ENCODE data around the gene DOK7. TPM values are rescaled to one million over a fixed set of nuclear protein-coding genes. Genes with fewer than 3 reads are reported as not detected.
A peak's percentile ranks its signal among the peaks of the same experiment; 100 is the strongest.

DOK7 gene
- total RNA-seq, 1 experiment from 2014 or later = 5.3 TPM

DNA sequence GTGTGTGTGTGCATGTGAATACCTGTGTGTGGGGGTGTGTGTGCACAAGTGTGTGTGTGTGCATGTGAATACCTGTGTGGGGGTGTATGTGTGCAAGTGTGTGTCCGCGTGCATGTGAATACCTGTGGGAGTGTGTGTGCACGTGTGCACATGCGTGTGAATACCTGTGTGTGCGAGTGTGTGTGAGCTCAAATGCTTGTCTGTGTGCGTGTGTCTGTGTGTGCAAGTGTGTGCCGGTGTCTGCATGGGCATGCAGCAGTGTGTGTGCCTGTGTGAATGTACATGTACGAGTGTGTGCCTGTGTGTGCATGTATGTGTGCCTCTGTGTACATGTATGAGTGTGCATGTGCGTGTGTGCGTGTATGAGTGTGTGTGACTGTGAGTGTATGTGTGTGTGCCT, 5.0 kb downstream of the DOK7 start:
- Mint-ChIP-seq H3K4me1 (ENCODE audit: insufficient read depth, unreplicated experiment) (peaks cover 6% of the 10 kb centered on the region), H3K4me3 (ENCODE audit: unreplicated experiment) (no peak overlapping the region), H3K9me3 (ENCODE audit: unreplicated experiment) (no peaks in the 10 kb centered on the region), H3K36me3 (ENCODE audit: insufficient read depth, unreplicated experiment) (no peaks in the 10 kb centered on the region), H3K27ac (ENCODE audit: low read depth, unreplicated experiment) (no peak overlapping the region), H3K27me3 (ENCODE audit: insufficient read depth, unreplicated experiment) (no peaks in the 10 kb centered on the region)
- no TSS peak for BruUV-seq (replicated peaks)
- no peak for DNase-seq (ENCODE audit: unreplicated experiment)
- CTCF ChIA-PET = no interaction called here
- TF ChIP-seq, protein P1, sequence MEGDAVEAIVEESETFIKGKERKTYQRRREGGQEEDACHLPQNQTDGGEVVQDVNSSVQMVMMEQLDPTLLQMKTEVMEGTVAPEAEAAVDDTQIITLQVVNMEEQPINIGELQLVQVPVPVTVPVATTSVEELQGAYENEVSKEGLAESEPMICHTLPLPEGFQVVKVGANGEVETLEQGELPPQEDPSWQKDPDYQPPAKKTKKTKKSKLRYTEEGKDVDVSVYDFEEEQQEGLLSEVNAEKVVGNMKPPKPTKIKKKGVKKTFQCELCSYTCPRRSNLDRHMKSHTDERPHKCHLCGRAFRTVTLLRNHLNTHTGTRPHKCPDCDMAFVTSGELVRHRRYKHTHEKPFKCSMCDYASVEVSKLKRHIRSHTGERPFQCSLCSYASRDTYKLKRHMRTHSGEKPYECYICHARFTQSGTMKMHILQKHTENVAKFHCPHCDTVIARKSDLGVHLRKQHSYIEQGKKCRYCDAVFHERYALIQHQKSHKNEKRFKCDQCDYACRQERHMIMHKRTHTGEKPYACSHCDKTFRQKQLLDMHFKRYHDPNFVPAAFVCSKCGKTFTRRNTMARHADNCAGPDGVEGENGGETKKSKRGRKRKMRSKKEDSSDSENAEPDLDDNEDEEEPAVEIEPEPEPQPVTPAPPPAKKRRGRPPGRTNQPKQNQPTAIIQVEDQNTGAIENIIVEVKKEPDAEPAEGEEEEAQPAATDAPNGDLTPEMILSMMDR (IDR thresholded peaks at IDR 0.05; ENCODE audit: unreplicated experiment) = no peak
- POLR2A ChIA-PET = no interaction called here
- intact Hi-C loops (cut with micrococcal nuclease) = no loop called here

DNA sequence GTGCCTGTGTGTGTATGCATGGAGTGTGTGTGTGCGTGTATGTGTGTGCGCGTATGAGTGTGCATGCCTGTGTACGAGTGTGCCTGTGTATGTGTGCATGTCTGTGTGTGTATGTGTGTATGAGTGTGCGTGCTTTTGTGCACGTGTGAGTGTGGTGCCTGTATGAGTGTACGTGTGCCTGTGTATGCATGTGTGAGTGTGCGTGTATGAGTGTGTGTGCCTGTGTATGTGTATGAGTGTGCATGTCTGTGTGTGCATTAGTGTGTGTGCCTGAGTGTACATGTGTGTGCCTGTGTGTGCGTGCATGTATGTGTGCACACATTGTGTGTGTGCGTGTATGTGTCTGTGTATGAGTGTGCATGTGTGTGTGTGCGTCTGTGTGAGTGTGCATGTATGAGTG, 5.7 kb downstream of the DOK7 start:
- H3K9me3 Mint-ChIP-seq (ENCODE audit: unreplicated experiment) = no peaks in the 10 kb centered on the region
- H3K27ac Mint-ChIP-seq (ENCODE audit: low read depth, unreplicated experiment) = no peak overlapping the region
- intact Hi-C loops (cut with micrococcal nuclease) = no loop called here
- no peak for DNase-seq (ENCODE audit: unreplicated experiment)
- H3K36me3 Mint-ChIP-seq (ENCODE audit: insufficient read depth, unreplicated experiment) = no peaks in the 10 kb centered on the region
- peaks cover 6% of the 10 kb centered on the region for H3K4me1 Mint-ChIP-seq (ENCODE audit: insufficient read depth, unreplicated experiment)
- TF ChIP-seq, protein P1 (IDR thresholded peaks at IDR 0.05; ENCODE audit: unreplicated experiment) = no peak
- CTCF ChIA-PET = no interaction called here
- no peak overlapping the region for H3K4me3 Mint-ChIP-seq (ENCODE audit: unreplicated experiment)
- H3K27me3 Mint-ChIP-seq (ENCODE audit: insufficient read depth, unreplicated experiment) = no peaks in the 10 kb centered on the region
- POLR2A ChIA-PET = no interaction called here
- BruUV-seq (replicated peaks) = no TSS peak

DNA sequence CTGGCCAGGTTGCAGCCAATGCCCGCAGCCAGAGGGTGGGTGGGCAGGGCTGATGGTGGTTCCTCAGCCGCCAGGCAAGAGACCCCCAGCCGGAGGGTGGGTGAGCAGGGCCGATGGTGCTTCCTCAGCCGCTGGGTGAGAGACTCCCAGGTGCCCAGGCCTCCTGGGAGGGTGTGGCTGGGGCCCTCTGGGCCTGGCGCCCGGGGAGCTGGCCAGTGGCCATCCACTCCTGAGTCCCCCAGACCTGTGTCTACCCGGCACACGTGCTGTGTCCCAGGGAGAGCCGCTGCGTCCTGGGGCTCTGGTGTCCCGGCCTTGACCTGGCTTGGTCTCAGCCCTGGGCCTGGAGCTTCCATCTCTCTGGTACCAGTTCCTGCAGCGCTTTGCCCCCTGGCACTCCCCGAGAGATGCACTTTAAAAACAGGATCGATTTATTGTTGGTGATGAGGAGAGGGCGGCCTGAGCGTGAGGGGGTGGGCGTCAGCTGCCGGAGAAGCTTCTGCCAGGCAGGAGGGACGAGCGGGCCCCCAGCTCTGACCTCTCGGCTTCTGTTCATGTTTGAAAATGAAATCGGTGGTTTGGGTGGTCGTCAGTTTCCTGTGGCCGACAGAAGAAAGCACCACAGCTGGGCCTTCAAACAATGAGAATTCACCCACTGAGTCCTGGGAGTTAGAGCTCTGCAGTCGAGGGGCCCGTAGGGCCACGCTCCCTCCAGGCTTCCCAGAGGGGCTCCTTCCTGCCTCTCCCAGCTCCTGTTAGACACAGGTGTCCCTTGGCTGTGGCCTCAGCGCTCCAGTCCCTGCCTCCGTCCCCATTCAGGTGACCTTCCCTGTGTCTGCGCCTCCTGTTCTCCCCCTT, 6.5 kb downstream of the DOK7 start:
- Mint-ChIP-seq H3K9me3 (ENCODE audit: unreplicated experiment) (no peaks in the 10 kb centered on the region), H3K27me3 (ENCODE audit: insufficient read depth, unreplicated experiment) (no peaks in the 10 kb centered on the region), H3K36me3 (ENCODE audit: insufficient read depth, unreplicated experiment) (no peaks in the 10 kb centered on the region), H3K4me3 (ENCODE audit: unreplicated experiment) (no peak overlapping the region), H3K4me1 (ENCODE audit: insufficient read depth, unreplicated experiment) (peaks cover 6% of the 10 kb centered on the region), H3K27ac (ENCODE audit: low read depth, unreplicated experiment) (no peak overlapping the region)
- CTCF ChIA-PET = interaction anchor here (0.6 to 3.7 kb wide), 2 partner anchors 11 to 1459 kb away, joined by 3 to 26 read pairs; no protein-coding TSS in a partner anchor
- POLR2A ChIA-PET = interaction anchor here (1.0 kb wide), 1 partner anchor 8 kb away, joined by 4 read pairs; no protein-coding TSS in a partner anchor
- intact Hi-C loops (cut with micrococcal nuclease) = no loop called here
- DNase-seq (ENCODE audit: unreplicated experiment) = no peak
- no TSS peak for BruUV-seq (replicated peaks)
- TF ChIP-seq, protein P1 (IDR thresholded peaks at IDR 0.05; ENCODE audit: unreplicated experiment) = no peak

- H3K36me3 Mint-ChIP-seq (ENCODE audit: insufficient read depth, unreplicated experiment) = no peaks in the 10 kb centered on the region
- CTCF ChIA-PET = interaction anchor here (0.8 to 3.7 kb wide), 2 partner anchors 10 to 124 kb away, joined by 5 to 26 read pairs; no protein-coding TSS in a partner anchor
- H3K27ac Mint-ChIP-seq (ENCODE audit: low read depth, unreplicated experiment) = no peak overlapping the region
- POLR2A ChIA-PET = interaction anchor here (0.9 to 1.0 kb wide), 2 partner anchors 9 to 10 kb away, joined by 4 read pairs; no protein-coding TSS in a partner anchor
- H3K27me3 Mint-ChIP-seq (ENCODE audit: insufficient read depth, unreplicated experiment) = no peaks in the 10 kb centered on the region
- no TSS peak for BruUV-seq (replicated peaks)
- intact Hi-C loops (cut with micrococcal nuclease) = no loop called here
- H3K9me3 Mint-ChIP-seq (ENCODE audit: unreplicated experiment) = no peaks in the 10 kb centered on the region
- peak; percentile 79 for DNase-seq (ENCODE audit: unreplicated experiment)
- H3K4me1 Mint-ChIP-seq (ENCODE audit: insufficient read depth, unreplicated experiment) = peaks cover 6% of the 10 kb centered on the region
- TF ChIP-seq, protein P1 (IDR thresholded peaks at IDR 0.05; ENCODE audit: unreplicated experiment) = no peak
- H3K4me3 Mint-ChIP-seq (ENCODE audit: unreplicated experiment) = no peak overlapping the region
Observed at GRCh38 chr4:3470244-3471097, 7.4 kb downstream of the DOK7 start.

All from MCF 10A (cell line).